ENCODE measurements around the gene CDH13.

The CDH13 gene

DNA sequence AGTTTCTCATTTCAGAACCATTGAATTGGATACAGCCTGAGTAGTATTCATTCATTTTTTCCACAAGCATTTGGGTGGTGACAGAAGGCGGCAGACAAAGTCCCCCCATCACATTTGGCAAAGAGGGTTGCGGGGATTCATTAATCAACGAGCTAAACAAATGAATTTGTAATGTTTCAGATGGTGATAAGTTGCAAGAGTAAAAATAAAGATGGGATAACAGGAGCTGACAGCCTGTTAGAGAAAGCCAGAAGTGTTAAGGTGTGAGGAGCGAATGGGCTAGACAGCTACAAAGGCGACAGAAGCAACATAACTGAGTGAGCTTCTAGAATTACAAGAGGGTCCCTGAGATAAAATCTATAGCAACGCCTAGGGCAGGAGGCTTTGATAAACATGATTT is 838.2 kb downstream of the CDH13 start:
- TF ChIP-seq, protein P1, sequence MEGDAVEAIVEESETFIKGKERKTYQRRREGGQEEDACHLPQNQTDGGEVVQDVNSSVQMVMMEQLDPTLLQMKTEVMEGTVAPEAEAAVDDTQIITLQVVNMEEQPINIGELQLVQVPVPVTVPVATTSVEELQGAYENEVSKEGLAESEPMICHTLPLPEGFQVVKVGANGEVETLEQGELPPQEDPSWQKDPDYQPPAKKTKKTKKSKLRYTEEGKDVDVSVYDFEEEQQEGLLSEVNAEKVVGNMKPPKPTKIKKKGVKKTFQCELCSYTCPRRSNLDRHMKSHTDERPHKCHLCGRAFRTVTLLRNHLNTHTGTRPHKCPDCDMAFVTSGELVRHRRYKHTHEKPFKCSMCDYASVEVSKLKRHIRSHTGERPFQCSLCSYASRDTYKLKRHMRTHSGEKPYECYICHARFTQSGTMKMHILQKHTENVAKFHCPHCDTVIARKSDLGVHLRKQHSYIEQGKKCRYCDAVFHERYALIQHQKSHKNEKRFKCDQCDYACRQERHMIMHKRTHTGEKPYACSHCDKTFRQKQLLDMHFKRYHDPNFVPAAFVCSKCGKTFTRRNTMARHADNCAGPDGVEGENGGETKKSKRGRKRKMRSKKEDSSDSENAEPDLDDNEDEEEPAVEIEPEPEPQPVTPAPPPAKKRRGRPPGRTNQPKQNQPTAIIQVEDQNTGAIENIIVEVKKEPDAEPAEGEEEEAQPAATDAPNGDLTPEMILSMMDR (IDR thresholded peaks at IDR 0.05; ENCODE audit: low read depth, low read length), result no peak
- DNase-seq (ENCODE audit: low read depth, low spot score), result no peak
- H3K4me3 ChIP-seq (ENCODE audit: low read depth, low read length), result no peak overlapping the region
- in situ Hi-C loops (cut with HindIII; ENCODE audit: low sequenced_read_pairs), result no loop called here

DNA sequence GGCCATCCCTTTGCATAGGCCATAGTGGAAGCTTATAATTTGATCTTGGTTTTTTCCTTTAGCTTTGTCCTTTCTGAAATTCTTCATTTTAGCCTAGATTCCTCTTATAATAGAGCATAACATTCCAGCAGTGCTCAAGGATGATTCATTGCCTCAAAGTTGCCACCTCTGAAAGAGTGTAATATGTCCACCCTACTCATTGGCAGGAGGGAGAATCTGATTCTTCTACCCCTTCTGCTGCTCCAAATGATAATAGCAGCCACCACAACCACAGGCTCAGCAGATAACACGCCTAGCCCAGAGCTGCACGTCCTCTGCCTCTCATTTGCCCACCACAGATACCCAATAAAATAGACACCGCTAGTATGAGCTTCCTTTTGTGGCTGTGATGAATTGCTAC is 843.6 kb downstream of the CDH13 start:
- peak; percentile 15 for DNase-seq (ENCODE audit: low read depth, low spot score)
- in situ Hi-C loops (cut with HindIII; ENCODE audit: low sequenced_read_pairs), result no loop called here
- no peak overlapping the region for H3K4me3 ChIP-seq (ENCODE audit: low read depth, low read length)
- TF ChIP-seq, protein P1 (IDR thresholded peaks at IDR 0.05; ENCODE audit: low read depth, low read length), result no peak

DNA sequence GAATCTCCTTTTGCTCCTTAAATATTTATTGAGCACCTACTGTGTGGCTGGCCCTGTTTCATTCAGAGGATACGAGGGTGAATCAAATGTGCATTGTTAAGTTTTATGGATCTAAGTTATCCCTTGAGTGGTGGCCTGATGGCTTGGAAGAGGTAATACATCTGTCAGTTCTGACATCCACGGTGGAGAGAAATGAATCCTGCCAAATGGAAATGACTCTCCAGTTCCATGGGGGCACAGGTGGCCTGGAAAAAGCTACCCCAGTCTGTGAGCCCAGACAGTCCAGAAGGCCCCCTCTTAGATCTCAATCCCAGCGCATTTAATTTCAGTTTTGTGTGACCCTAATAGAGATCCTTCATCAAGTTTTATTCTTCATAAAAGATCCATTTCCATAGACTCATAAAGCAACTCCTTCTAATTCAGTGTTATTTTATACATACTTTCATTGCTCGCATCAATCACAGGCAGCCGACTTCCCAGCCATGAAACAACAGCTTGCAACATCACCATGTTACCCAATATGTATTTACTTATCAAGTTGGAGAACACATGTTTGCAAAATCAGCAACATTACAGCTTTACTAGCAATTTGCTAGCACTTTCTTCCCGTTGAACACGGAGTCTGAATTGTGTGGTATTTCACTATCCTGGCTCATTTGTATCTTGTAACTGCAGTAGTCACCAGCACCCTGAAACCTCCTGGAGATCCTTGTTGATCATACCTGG is 846.2 kb downstream of the CDH13 start:
- H3K4me3 ChIP-seq (ENCODE audit: low read depth, low read length), result no peak overlapping the region
- in situ Hi-C loops (cut with HindIII; ENCODE audit: low sequenced_read_pairs), result no loop called here
- no peak for DNase-seq (ENCODE audit: low read depth, low spot score)
- TF ChIP-seq, protein P1 (IDR thresholded peaks at IDR 0.05; ENCODE audit: low read depth, low read length), result no peak

DNA sequence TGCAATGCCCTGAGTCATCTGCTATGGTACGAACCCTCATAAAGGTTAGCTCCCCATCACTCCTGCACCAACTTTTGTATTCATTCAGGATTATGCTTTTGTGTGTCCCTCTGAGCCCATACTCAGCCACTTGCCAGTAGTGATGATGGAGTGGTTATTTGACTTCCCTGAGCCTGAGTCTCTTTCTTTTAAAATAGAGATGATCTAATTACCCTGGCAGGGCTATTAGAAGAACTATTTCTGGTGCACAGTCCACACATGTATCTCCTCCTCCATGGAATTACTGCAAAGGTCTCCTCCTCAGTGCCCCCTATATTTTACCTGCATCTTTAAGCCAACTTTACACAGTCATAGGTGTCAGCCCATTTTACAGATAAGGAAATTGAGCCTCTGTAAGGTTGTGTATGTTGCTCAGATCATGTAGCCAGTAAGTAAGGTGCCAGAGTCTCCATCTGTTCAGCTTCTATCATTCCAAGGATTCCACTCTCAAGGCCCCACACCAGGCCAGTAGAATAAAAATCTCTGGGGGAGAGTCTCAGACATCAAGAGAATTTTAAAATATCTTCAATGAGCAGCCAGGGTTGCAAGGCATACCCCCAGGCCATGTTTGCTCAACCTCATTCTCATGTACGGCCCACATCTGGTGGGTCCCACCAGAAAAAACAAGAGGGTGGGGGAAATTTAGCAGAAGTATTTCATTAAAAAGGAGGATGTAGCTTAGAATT is 847.3 kb downstream of the CDH13 start:
- no peak overlapping the region for H3K4me3 ChIP-seq (ENCODE audit: low read depth, low read length)
- TF ChIP-seq, protein P1 (IDR thresholded peaks at IDR 0.05; ENCODE audit: low read depth, low read length), result no peak
- no peak for DNase-seq (ENCODE audit: low read depth, low spot score)
- in situ Hi-C loops (cut with HindIII; ENCODE audit: low sequenced_read_pairs), result no loop called here

DNA sequence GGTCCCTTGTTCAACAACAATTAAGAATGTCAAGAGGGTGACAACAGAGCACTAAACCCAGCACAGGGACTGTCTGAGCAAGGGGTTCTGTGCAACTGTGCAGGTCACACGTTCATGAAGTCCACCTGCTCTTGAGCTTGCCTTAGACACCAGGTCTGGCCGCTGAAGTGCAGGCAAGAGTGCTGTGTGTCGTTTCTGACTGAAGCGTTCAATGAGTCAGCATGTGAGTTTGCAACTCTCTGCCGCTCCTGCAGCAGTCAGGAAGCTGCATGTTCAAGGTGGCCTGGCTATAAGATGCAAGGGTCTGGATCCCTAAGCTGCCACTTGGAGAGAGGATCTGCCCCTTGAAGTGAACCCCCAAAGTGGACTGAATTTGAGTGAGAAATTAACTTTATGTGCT is 848.3 kb downstream of the CDH13 start:
- H3K4me3 ChIP-seq (ENCODE audit: low read depth, low read length), result no peak overlapping the region
- TF ChIP-seq, protein P1 (IDR thresholded peaks at IDR 0.05; ENCODE audit: low read depth, low read length), result no peak
- in situ Hi-C loops (cut with HindIII; ENCODE audit: low sequenced_read_pairs), result no loop called here
- DNase-seq (ENCODE audit: low read depth, low spot score), result no peak

DNA sequence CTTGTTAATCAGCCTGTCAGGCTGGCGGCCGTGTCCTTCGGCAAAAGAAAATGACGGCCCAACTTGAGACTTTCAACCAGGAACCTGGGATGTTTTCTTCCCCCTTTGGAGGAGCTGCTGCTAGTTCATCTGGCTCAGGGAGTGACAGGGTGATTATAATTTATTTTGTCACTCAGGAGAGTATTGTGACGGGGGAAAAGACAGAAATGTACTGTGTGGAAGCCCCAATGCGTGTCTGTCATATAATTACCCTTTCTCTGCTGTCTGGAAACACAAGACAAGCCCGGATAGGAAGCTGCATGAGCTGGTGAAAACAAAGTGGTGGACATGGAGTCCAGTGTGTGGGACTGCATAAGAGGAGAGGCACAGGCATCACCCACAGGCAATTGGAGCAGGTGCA is 854.8 kb downstream of the CDH13 start:
- no peak for DNase-seq (ENCODE audit: low read depth, low spot score)
- in situ Hi-C loops (cut with HindIII; ENCODE audit: low sequenced_read_pairs), result no loop called here
- TF ChIP-seq, protein P1 (IDR thresholded peaks at IDR 0.05; ENCODE audit: low read depth, low read length), result no peak

More for the DNA sequence above, 854.8 kb downstream of the CDH13 start:
- no peak overlapping the region for H3K4me3 ChIP-seq (ENCODE audit: low read depth, low read length)

All from astrocyte of the spinal cord (primary cell).